PC-9 (cell line): ENCODE data around the gene DOHH.

Source experiments
- CTCF ChIP-seq: fragments of 200-600 bp; sonication (generic); conservative IDR thresholded peaks from 2 replicates; pipeline ENCODE4 v1.6.1; 2017; ENCODE audit warnings: mixed run types, antibody characterized with exemption, mild to moderate bottlenecking, moderate library complexity
- EZH2 ChIP-seq: fragments of 200-600 bp; sonication (generic); IDR thresholded peaks from 2 replicates; pipeline ENCODE4 v1.8.0; 2017; ENCODE audit warnings: antibody characterized with exemption, low read depth

GRCh38 chr19:3512562-3513228, 12.2 kb upstream of the DOHH start:
- TF ChIP-seq CTCF (no peak), EZH2 (no peak)
